DMS153 treated with DMSO at 0.1 percent for 48 hours (cell line): ENCODE measurements around the gene MISP.
"Not testable (repeated sequence)": the region's sequence is repeated elsewhere in the genome, so short reads cannot be mapped to it uniquely, and the experiment has no call there.

Experiments
- DNase-seq: peaks from one replicate; lab custom pipeline; 2025; ENCODE audit not compliant: unreplicated experiment; lab: John Stamatoyannopoulos, UW

The MISP gene

GRCh38 chr19:723247-723646 lies 27.7 kb upstream of the MISP start:
- DNase-seq, result no peak

DNA sequence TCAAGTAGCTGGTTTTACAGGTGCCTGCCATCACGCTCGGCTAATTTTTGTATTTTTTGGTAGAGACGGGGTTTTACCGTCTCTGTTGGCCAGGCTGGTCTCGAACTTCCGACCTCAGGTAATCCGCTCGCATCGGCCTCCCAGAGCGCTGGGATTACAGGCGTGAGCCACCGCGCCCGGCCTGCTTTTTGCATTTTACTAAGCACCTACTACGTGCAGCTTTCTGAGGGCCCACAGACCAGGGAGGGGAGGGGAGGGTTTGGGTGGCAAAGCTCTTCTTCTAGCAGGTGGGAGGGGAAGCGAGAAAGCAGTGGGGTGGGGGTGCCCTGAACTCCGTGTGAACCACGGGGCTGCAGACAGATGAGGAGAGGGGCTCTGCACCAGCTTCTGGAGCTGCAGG lies 27.2 kb upstream of the MISP start:
- no peak for DNase-seq

DNA sequence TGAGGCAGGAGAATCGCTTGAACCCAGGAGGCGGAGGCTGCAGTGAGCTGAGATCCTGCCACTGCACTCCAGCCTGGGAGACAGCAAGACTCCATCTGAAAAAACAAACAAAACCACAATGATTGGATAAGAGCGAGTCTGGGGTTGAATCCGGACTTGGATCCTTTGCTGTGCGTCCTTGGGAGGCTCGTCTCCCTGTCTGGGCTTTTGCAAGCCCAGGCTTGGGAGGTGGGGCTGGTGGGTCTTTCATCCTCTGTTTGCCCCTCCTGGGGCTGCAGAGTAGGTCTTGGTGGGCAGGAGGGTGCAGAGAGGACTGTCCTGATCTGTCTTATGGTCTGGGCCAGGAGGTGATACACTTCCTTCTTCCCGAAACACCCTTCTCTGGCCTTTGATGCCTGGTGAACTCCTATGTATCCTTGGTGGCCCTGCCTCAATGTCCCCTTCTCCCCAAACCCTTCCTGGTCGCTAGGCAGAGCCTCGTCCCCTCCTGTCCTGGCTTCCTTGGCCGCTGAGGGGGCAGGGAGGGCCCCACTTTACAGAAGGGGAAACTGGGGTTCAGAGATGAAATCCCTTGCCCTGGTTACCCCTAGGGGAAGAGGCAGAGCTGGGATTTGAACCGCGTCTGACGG lies 25.3 kb upstream of the MISP start:
- DNase-seq, result no peak

DNA sequence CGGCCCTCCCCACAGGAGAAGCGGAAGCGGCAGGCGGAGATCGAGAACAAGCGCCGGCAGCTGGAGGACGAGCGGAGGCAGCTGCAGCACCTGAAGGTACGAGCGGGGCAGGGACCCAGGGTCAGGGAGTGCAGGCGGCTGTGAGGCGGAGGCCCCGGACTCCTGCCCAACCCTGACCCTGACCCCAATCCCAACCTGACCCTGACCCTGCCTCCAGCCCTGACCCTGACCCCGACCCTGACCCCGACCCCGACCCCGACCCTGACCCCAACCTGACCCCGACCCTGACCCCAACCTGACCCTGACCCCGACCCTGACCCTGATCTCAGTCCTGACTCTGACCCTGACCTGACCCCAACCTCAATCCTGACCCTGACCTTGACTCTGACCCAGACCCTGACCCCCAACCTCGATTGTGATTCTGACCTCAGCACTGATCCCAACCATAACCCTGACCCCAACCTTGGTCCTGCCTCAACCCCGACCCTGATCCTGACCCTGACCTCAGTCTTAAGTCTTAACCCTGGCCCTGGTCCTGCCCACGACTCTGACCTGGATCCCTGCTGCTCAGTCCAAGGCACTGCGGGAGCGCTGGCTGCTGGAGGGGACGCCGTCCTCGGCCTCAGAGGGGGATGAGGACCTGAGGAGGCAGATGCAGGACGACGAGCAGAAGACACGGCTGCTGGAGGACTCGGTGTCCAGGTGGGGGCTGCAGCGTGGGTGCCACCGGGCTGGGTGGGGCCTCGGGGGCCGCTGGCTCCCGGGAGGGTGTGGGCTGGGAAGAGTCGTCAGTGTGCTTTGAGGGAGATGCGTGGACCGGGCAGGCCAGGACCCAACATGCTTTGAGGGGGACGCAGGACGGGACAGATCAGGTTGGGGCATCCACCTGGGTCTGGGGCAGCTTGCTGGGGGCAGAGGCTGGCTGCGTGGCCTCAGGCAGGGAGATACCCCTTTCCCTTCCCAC lies 23.6 kb upstream of the MISP start:
- no peak for DNase-seq

GRCh38 chr19:728011-728410 lies 22.9 kb upstream of the MISP start:
- DNase-seq, result no peak

DNA sequence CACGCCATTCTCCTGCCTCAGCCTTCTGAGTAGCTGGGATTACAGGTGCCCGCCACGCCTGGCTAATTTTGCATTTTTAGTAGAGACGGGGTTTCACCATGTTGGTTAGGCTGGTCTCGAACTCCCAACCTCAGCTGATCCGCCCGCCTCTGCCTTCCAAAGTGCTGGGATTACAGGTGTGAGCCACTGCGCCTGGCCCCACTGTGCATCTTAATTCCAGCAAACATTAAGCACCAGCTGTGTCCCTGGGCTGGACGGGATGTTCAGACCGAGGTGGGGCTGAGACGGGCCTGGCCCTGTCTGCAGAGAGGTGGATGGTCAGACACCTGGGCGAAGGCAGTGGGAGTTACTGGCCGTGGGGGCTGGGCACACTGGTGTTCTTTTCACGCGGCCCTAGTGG lies 21.3 kb upstream of the MISP start:
- not testable (repeated sequence) for DNase-seq

- DNase-seq, result no peak
These were observed 20.8 kb upstream of the MISP start for GRCh38 chr19:729965-730668.

DNA sequence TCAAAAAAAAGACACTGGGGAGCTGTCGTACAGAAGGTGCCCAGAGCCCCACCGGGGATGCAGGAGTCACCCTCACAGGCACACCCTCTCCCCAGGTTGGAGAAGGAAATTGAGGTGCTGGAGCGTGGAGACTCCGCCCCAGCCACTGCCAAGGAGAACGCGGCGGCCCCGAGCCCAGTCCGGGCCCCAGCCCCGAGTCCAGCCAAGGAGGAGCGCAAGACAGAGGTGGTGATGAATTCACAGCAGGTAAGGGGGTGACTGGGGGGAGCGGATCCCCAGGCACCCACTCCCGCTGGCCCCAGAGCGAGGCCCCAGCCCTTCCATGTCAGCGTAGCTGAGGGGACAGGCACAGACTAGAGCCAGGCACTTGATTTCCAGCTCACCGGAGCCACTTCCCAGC lies 19.9 kb upstream of the MISP start:
- DNase-seq, result no peak

- no peak for DNase-seq
These were observed 18.5 kb upstream of the MISP start for GRCh38 chr19:732148-733069.

- DNase-seq, result no peak
These were observed 16.2 kb upstream of the MISP start for GRCh38 chr19:734716-735115.

DNA sequence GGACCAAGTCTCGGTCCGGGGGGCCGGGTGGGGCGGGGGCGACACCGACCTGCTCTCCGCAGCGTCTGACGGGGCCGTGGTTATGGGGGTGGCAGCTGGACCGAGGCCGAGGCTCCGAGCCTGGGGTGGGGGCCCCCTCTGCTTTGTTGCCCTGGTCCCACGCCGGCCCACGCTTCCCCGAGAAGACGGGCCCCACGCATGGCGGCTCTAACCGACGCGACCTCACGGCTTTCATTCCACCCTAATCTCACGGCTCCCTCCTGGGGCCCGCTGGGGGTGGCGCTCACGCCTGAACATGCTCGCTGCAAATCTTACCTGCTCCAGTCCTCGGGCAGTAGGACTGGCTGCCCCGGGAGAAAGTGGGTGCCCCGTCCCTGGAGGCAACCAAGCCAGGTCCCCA lies 14.8 kb upstream of the MISP start:
- DNase-seq, result no peak

GRCh38 chr19:737591-738093 lies 13.3 kb upstream of the MISP start:
- DNase-seq, result no peak

- no peak for DNase-seq
These were observed 12.3 kb upstream of the MISP start for GRCh38 chr19:738509-739128.

GRCh38 chr19:739998-740715 lies 10.8 kb upstream of the MISP start:
- DNase-seq, result no peak

DNA sequence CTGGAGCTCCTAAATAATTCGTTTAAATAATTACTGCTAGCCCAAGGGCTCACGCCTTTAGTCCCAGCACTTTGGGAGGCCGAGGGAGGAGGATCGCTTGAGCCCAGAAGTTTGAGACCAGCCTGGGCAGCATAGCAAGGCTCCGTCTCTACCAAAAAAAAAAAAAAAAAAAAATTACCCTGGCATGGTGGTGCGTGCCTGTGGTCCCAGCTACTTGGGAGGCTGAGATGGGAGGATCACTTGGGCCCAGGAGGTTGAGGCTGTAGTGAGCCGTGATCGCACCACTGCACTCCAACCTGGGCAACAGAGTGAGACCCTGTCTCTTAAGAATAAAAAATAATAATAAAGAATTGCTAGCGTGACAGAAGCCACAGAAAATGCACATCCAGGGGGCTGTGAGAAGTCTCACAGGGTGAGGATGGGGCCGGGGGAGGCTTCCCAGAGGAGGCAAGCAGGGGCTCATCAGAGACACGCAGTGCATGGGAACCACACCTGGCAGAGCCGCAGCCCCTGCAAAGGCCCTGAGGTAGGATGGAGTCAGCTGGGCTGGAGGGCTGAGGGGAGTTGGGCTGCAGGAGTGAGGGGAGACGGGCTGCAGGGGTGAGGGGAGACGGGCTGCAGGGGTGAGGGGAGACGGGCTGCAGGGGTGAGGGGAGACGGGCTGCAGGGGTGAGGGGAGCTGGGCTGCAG lies 10.0 kb upstream of the MISP start:
- DNase-seq, result not testable (repeated sequence)

DNA sequence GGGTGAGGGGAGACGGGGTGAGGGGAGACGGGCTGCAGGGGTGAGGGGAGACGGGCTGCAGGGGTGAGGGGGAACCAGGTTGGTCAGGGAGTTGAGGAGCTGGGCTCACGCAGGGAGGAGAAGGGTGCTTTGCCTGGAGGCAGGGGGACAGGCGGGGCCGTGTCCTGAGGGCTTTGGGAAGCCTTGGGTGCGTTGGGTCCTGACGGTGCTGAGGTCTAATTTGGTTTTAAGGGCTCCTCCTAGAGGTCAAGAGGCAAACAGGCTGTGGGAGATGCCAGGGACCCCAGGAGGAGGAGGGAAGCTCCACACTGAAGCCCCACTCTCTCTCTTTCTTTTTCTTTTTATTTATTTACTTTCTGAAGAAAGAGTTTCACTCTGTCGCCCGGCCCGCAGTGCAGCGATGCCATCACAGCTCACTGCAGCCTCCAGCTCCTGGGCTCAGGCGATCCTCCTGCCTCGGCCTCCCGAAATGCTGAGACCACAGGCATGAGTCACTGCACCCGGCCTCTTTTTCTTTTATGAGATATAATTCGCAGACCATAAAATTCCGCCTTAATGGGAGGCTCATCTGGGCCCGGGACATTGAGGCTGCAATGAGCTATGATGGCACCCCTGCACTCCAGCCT lies 9.3 kb upstream of the MISP start:
- no peak for DNase-seq

GRCh38 chr19:742540-743075 lies 8.3 kb upstream of the MISP start:
- no peak for DNase-seq

- no peak for DNase-seq
These were observed 7.7 kb upstream of the MISP start for GRCh38 chr19:743168-743687.
